ENCODE results near the gene PTGER4. TPM values are rescaled to one million over a fixed set of nuclear protein-coding genes. Genes with fewer than 3 reads are reported as not detected.
A peak's percentile ranks its signal among the peaks of the same experiment; 100 is the strongest.

PTGER4 gene
- total and polyA plus RNA-seq, 2 of the 8 experiments (the other 6 are each of a cell fraction or from before 2014, with no cell fraction given) = 0.76 to 1.2 TPM

DNA sequence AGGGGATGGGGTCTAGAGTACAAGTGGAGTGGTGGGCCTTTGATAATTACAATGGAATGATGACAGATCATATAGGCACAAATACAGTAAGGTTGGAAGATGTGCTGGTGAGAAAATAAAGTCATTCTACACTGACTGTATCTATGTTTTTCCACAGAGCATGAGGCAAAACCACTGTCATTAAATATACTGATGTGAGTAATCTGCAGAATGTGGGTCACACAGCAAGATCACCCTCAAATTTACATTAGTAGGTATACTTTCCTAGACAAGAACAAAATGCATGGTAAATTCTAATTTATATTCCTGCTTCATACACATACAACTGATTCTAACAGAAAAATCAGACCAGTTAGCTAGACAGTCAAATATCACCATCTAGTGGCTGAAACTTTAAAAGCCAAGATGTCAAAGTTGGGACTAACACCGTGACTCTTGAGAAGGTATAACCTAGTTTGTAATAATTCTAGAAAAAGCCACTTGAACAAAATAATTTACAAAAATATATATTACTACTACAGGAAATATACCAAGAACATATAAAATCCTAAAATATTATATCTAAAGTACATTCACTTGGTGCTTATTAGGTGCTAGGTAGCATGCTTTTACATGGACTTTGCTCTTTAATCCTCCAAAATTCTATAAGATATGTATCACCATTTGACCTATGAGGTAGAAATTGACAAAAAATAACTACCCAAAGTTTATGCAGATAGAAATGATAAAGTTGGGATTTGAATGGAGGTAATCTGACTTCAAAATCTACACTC is 56.6 kb downstream of the PTGER4 start:
- Histone ChIP-seq H2BK120ac (replicated peaks; ENCODE audit: low read depth, low read length) (no peak overlapping the region), H3K23me2 (ENCODE audit: low read depth, low read length) (no peaks in the 10 kb centered on the region), H2BK5ac (ENCODE audit: low read depth, low read length) (no peak overlapping the region), H3K79me1 (ENCODE audit: low read depth, low read length) (no peaks in the 10 kb centered on the region), H3K27me3 (replicated peaks in 1 of 4; ENCODE audit: control insufficient read depth in 3 of 4, extremely low read depth in 1 of 4, insufficient read depth in 3 of 4, low read length in 3 of 4) (no peaks in the 10 kb centered on the region), H3K18ac (ENCODE audit: extremely low read depth, low read length) (no peak overlapping the region), H3K27ac (ENCODE audit: low read depth, low read length) (no peak overlapping the region), H3K36me3 (ENCODE audit: control insufficient read depth in 2 of 4, insufficient read depth in 4 of 4, low read length in 3 of 4) (no peaks in the 10 kb centered on the region; a peak in 1 of 8 replicates), H4K91ac (replicated peaks; ENCODE audit: insufficient read length, low read length) (no peak overlapping the region), H3K14ac (ENCODE audit: insufficient read length) (no peak overlapping the region), H4K8ac (ENCODE audit: extremely low read depth, insufficient read depth, low read length) (no peak overlapping the region), H2AK5ac (ENCODE audit: low read depth, low read length) (no peak overlapping the region), H2BK15ac (ENCODE audit: low read length) (no peak overlapping the region), H3K4me1 (replicated peaks in 1 of 4; ENCODE audit: control insufficient read depth in 3 of 4, insufficient read depth in 4 of 4, low read length in 3 of 4) (no peaks in the 10 kb centered on the region), H3K4me2 (ENCODE audit: insufficient read depth in 1 of 2, low read depth in 2 of 2, low read length in 2 of 2) (no peak overlapping the region), H3K4ac (replicated peaks; ENCODE audit: insufficient read length, low read depth, low read length) (no peak overlapping the region), H3K79me2 (ENCODE audit: control insufficient read depth in 1 of 2, insufficient read depth in 2 of 2, low read length in 2 of 2) (no peaks in the 10 kb centered on the region), H3K23ac (ENCODE audit: insufficient read length) (no peak overlapping the region), H3K56ac (replicated peaks; ENCODE audit: insufficient read length, low read depth, low read length) (no peak overlapping the region), H3K4me3 (ENCODE audit: extremely low read depth in 1 of 4, insufficient read depth in 2 of 4, low read depth in 3 of 4, low read length in 4 of 4) (no peak overlapping the region), H2BK20ac (ENCODE audit: low read length) (no peak overlapping the region), H2BK12ac (ENCODE audit: low read depth, low read length) (no peak overlapping the region), H4K5ac (ENCODE audit: insufficient read length, low read depth, low read length) (no peak overlapping the region), H4K20me1 (replicated peaks in 1 of 2; ENCODE audit: control insufficient read depth in 1 of 2, insufficient read depth in 2 of 2, low read length in 2 of 2) (no peaks in the 10 kb centered on the region), H2AFZ (ENCODE audit: low read length) (no peak overlapping the region), H3K9ac (replicated peaks in 1 of 4; ENCODE audit: extremely low read depth in 1 of 4, low read depth in 3 of 4, low read length in 3 of 4) (no peak overlapping the region), H3K9me3 (ENCODE audit: insufficient read depth in 2 of 2, low read depth in 1 of 2, low read length in 1 of 2) (no peaks in the 10 kb centered on the region)
- DNase-seq (ENCODE audit: low read depth in 1 of 2, low spot score in 2 of 2) (no peak), FAIRE-seq (no peak)
- CTCF ChIA-PET (ENCODE audit: partially characterized antibody) = interaction anchor here (1.0 to 2.6 kb wide), 12 partner anchors 10 to 1158 kb away, joined by 3 to 15 read pairs (median 4); no protein-coding TSS in a partner anchor
- POLR2A ChIA-PET (ENCODE audit: partially characterized antibody) = no interaction called here
- WGBS, 2 experiments (ENCODE audit: extremely low coverage in 1 of 2, insufficient coverage in 1 of 2, insufficient read length in 1 of 2, insufficient replicate concordance in 2 of 2, low coverage in 1 of 2, low lambda C conversion rate in 2 of 2, missing lambda C conversion rate in 1 of 2) = 48% methylated on average over 1 of the region's 1 CpG; no CpG with 5 or more reads in 1 of the 2 experiments
- TF ChIP-seq KDM4A (IDR thresholded peaks at IDR 0.05; ENCODE audit: low read depth, low read length, severe bottlenecking) (no peak), GABPA (IDR thresholded peaks at IDR 0.05; ENCODE audit: borderline replicate concordance, insufficient read depth, low read length) (no peak), PHF8 (conservative IDR thresholded peaks at IDR 0.05; ENCODE audit: low read depth, low read length) (no peak), CHD2 (IDR thresholded peaks at IDR 0.05; ENCODE audit: low read length) (no peak), BRCA1 (IDR thresholded peaks at IDR 0.05; ENCODE audit: low read depth, low read length) (no peak), NRF1 (IDR thresholded peaks at IDR 0.05; ENCODE audit: low read depth, low read length) (no peak), SAP30 (IDR thresholded peaks at IDR 0.05; ENCODE audit: insufficient read depth, insufficient replicate concordance, low read length) (no peak), ASH2L (IDR thresholded peaks at IDR 0.05; ENCODE audit: low read length) (no peak)
- TF ChIP-seq, protein P1, sequence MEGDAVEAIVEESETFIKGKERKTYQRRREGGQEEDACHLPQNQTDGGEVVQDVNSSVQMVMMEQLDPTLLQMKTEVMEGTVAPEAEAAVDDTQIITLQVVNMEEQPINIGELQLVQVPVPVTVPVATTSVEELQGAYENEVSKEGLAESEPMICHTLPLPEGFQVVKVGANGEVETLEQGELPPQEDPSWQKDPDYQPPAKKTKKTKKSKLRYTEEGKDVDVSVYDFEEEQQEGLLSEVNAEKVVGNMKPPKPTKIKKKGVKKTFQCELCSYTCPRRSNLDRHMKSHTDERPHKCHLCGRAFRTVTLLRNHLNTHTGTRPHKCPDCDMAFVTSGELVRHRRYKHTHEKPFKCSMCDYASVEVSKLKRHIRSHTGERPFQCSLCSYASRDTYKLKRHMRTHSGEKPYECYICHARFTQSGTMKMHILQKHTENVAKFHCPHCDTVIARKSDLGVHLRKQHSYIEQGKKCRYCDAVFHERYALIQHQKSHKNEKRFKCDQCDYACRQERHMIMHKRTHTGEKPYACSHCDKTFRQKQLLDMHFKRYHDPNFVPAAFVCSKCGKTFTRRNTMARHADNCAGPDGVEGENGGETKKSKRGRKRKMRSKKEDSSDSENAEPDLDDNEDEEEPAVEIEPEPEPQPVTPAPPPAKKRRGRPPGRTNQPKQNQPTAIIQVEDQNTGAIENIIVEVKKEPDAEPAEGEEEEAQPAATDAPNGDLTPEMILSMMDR (IDR thresholded peaks at IDR 0.05; ENCODE audit: control extremely low read depth in 1 of 3, insufficient read depth in 1 of 3, low read depth in 1 of 3, low read length in 3 of 3) = peak in 2 of 3 experiments; percentile 36 to 49; a peak in 2 of 4 replicates
- TF ChIP-seq, protein P2, sequence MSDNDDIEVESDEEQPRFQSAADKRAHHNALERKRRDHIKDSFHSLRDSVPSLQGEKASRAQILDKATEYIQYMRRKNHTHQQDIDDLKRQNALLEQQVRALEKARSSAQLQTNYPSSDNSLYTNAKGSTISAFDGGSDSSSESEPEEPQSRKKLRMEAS (IDR thresholded peaks at IDR 0.05) = no peak
